Naive B cell (primary cell): ENCODE results near the gene CACNG1. TPM values are rescaled to one million over a fixed set of nuclear protein-coding genes. Genes with fewer than 3 reads are reported as not detected.
A peak's percentile ranks its signal among the peaks of the same experiment; 100 is the strongest.

Source experiments
- ATAC-seq, 2 donors: fragments of 150-1000 bp; cut with Tn5 transposase; 2 replicates each; pipeline ENCODE4 v1.10.0; 2021; ENCODE audit warnings: low read depth in 2 of 2, mild to moderate bottlenecking in 2 of 2, moderate library complexity in 2 of 2
- DNase-seq: peaks from one replicate; pipeline ENCODE4 v3.0.0; 2022
- H3K27ac Mint-ChIP-seq, 6 donors: one replicate each; pipeline ENCODE4 v1.8.0; 2020 to 2022; ENCODE audit warnings: mild to moderate bottlenecking in 6 of 6, mixed read lengths in 6 of 6, moderate library complexity in 5 of 6, inconsistent platforms in 2 of 6
- H3K27me3 Mint-ChIP-seq, 3 donors: one replicate each; pipeline ENCODE4 v1.8.0; 2021 to 2022; ENCODE audit warnings: mixed read lengths in 3 of 3, mild to moderate bottlenecking in 1 of 3
- H3K36me3 Mint-ChIP-seq, 2 donors: one replicate each; pipeline ENCODE4 v1.8.0; 2020 to 2022; ENCODE audit warnings: mixed read lengths in 2 of 2, inconsistent platforms in 1 of 2, mild to moderate bottlenecking in 1 of 2
- H3K4me1 Mint-ChIP-seq, 3 donors: one replicate each; pipeline ENCODE4 v1.8.0; 2020 to 2022; ENCODE audit warnings: mixed read lengths in 3 of 3, inconsistent platforms in 1 of 3, mild to moderate bottlenecking in 1 of 3, moderate library complexity in 1 of 3
- H3K4me3 Mint-ChIP-seq, 8 donors: one replicate each; pipeline ENCODE4 v1.8.0; 2020 to 2022; ENCODE audit warnings: mild to moderate bottlenecking in 8 of 8, mixed read lengths in 8 of 8, moderate library complexity in 8 of 8, inconsistent platforms in 2 of 8
- H3K9me3 Mint-ChIP-seq, 7 donors: one replicate each; pipeline ENCODE4 v1.8.0; 2020 to 2022; ENCODE audit warnings: mixed read lengths in 7 of 7, mild to moderate bottlenecking in 5 of 7, inconsistent platforms in 2 of 7, moderate library complexity in 1 of 7
- polyA plus RNA-seq, 6 donors: library from polyadenylated mRNA; unstranded; fragments of 300-500 nt; fragmentation: Illumina TruSeq; gene quantifications; one replicate each; pipeline ENCODE4 v1.2.3, GENCODE V29; 2021; ENCODE audit warnings: low read depth in 6 of 6

Gene CACNG1
- polyA plus RNA-seq, 6 donors from 2014 or later, result not detected

DNA sequence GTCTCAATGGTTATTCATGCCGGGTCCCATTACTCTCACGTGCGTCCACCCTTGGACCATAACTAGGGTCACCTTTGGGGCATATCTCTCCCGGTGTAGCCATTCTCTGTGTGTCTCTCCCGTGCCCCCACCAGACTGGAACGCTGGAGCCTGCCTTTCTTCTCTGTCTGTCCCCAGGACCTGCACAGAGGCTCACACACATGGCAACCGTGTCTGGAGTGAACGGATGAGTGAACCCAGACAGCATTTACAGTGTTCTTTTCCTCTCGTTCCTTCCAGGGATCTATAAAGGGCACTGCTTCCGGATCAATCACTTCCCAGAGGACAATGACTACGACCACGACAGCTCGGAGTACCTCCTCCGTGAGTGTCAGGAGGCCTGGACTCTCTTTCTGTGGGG lies 26.4 kb upstream of the CACNG1 start:
- no peak for ATAC-seq
- Mint-ChIP-seq H3K4me3 (no peak overlapping the region), H3K27ac (no peak overlapping the region), H3K36me3 (no peaks in the 10 kb centered on the region), H3K9me3 (peaks cover 0 to 5% (median 0%) of the 10 kb centered on the region in 7 donors), H3K4me1 (no peaks in the 10 kb centered on the region), H3K27me3 (peaks cover 0 to 11% (median 7%) of the 10 kb centered on the region in 3 donors)
- no peak for DNase-seq

DNA sequence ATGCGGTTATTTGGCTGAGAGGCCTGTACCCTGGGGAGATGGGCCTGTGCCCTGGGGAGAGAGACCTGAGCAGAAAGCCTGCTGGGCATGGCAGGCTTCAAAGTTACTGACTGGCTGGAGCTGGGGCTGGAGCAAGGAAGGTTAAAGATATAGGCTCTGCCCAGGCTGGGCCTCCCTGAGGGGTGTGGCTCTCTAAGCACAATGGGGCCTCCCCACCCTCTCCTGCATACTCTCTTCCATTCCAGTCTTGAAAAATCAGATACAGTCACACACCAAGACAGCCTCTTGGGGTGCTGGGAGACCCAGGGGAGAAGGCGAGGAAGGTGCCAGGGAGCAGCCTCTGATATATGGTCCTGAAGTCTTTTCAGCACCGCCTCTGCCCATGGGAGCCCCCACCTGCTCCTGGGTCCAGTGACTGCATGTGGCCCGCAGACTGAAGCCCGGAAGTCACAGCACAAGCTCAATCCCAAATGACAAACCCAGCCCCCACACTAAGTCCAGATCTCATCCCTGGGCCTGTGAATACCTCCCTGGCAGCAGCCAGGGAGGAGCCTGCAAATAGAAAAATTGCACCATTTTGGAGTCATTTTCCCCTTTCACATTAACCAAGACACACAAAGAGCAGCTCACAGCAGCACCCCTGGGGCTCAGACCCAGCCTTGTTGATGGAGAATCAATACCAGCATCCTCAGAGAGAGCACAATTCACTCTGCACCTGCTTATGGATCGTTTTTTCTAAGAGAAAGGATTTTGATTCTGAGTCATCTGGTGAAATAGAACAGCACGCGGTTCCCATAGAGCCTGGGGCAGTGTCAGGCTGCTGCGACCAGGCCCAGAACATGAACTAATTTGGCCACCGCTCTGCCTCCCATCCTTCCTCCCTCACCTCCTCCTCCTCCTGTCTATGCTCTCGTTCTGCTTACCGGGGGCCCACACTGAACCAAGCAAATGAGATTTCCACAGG lies 25.6 kb upstream of the CACNG1 start:
- Mint-ChIP-seq H3K27me3 (peaks cover 0 to 11% (median 7%) of the 10 kb centered on the region in 3 donors), H3K4me1 (no peaks in the 10 kb centered on the region), H3K4me3 (no peak overlapping the region), H3K27ac (no peak overlapping the region), H3K9me3 (peaks cover 0 to 5% (median 0%) of the 10 kb centered on the region in 7 donors), H3K36me3 (no peaks in the 10 kb centered on the region)
- DNase-seq (no peak), ATAC-seq (no peak)

DNA sequence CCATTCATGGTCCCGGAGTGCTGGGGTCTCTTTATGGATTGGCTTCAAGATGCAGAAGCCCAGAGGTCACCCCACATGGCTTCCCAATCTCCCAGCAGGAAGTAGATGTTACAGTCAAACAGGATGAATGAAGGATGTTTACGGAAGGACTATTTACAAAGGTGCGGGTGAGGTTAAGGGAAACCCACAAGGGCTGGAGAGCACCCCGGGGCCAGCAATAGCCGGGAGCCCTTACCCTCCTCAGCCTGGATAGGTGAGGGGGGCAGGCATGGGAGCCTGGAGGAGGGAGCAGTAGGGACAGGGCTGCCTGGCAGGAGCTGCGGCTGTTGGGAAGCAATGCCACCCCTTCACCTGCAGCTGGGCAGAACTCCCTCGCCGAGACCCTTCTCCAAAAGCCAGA lies 24.5 kb upstream of the CACNG1 start:
- Mint-ChIP-seq H3K9me3 (peaks cover 0 to 2% (median 0%) of the 10 kb centered on the region in 7 donors), H3K27me3 (peaks cover 0 to 10% (median 7%) of the 10 kb centered on the region in 3 donors), H3K4me3 (no peak overlapping the region), H3K27ac (no peak overlapping the region), H3K4me1 (no peaks in the 10 kb centered on the region), H3K36me3 (no peaks in the 10 kb centered on the region)
- DNase-seq (no peak), ATAC-seq (no peak)

DNA sequence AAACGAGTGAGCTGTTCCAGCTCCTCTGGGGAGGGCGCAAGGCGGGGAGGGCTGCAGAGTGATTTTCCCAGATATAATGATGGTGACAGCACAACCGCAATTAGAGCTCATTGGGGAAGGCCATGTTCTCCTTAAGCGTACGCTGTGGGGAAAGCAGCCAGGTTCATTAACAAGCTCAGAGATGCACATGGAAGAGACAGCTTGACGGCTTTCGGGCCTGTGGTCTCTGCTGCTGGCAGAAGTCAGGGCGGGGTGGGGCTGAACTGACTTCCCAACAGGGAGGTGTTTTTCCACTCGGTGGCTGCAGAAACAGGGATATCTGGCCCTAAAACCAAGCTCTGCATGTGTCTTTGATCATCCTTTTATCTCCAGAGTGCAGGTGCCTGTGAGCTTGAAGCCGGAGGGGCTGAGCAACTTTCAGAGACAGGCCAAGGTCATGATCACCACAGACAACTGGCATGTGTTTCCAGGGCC lies 24.0 kb upstream of the CACNG1 start:
- H3K36me3 Mint-ChIP-seq, result no peaks in the 10 kb centered on the region
- ATAC-seq (no peak), DNase-seq (no peak)
- no peaks in the 10 kb centered on the region for H3K4me1 Mint-ChIP-seq
- H3K4me3 Mint-ChIP-seq, result no peak overlapping the region
- H3K27me3 Mint-ChIP-seq, result peaks cover 0 to 5% (median 2%) of the 10 kb centered on the region in 3 donors
- H3K27ac Mint-ChIP-seq, result no peak overlapping the region
- peaks cover 0 to 2% (median 0%) of the 10 kb centered on the region in 7 donors for H3K9me3 Mint-ChIP-seq

DNA sequence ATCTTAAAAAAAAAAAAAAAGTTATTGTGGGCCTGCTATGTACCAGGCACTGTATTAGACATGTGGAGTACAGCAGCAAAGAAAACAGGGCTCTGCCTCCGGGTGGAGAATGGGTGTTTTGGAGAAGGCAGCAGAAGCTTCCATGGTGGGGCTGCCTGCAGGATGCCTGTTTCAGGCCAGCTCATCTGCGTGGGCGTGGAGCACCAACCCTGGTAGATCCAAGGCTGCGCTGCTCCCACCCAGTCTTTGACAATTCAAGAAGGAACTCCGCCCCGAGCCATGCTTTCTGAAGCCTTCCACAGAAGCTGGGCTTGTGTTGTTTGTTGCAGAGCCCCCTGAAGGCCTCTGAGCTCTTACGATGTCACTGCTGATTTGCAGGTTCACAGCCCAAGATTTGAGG lies 23.2 kb upstream of the CACNG1 start:
- no peaks in the 10 kb centered on the region for H3K4me1 Mint-ChIP-seq
- ATAC-seq (no peak), DNase-seq (no peak)
- no peak overlapping the region for H3K4me3 Mint-ChIP-seq
- H3K27me3 Mint-ChIP-seq, result peaks cover 0 to 5% (median 0%) of the 10 kb centered on the region in 3 donors
- H3K9me3 Mint-ChIP-seq, result peaks cover 0 to 2% (median 0%) of the 10 kb centered on the region in 7 donors
- H3K27ac Mint-ChIP-seq, result no peak overlapping the region
- no peaks in the 10 kb centered on the region for H3K36me3 Mint-ChIP-seq

DNA sequence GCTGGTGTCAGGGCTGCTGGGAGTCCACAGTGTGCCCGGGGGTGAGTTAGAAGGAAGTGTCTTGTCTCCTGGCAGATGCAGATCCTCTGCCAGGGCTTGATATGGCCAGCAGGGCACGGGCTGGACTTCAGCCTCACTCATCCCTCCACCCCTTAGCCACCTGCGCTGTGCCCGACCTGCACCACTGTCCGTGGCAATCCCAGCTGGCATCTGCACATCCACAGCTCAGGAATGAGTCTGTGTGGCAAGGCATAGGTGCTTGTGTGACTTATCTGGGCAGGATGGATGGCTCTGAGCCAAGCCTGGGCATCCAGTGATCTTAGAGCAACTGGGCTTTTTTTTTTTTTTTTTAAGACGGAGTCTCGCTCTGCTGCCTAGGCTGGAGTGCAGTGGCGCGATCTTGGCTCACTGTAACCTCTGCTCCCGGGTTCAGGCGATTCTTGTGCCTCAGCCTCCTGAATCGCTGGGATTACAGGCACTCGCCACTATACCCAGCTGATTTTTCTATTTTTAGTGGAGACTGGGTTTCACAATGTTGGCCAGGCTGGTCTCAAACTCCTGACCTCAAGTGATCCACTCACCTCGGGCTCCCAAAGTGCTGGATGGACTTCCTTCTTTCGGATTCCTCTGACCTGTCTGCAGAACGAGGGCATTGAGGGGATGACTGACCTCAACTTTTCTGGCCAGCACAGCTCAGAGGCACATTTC lies 22.5 kb upstream of the CACNG1 start:
- Mint-ChIP-seq H3K27me3 (peaks cover 0 to 5% (median 0%) of the 10 kb centered on the region in 3 donors), H3K4me3 (no peak overlapping the region), H3K36me3 (no peaks in the 10 kb centered on the region), H3K9me3 (peaks cover 0 to 2% (median 0%) of the 10 kb centered on the region in 7 donors), H3K4me1 (no peaks in the 10 kb centered on the region), H3K27ac (no peak overlapping the region)
- DNase-seq, result no peak
- ATAC-seq, result no peak

DNA sequence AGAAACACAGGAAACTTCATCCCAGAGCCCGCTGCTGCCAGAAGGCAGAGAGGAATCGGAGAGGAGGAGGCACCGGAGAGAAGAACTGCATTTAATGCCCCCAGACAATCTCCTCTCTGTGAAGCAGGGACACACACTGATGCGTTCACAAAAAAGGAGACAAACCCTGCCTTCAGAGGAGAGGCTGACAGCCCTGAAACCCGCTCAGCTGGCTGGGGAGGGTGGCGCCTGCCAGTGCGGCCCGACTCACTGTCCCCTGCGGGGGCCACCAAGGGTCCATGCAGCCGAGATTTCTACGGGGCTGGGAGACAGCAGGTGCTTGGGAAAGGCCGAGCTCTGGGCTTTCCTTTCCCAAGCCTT lies 21.9 kb upstream of the CACNG1 start:
- no peak for DNase-seq
- Mint-ChIP-seq H3K36me3 (no peaks in the 10 kb centered on the region), H3K27ac (no peak overlapping the region), H3K4me3 (no peak overlapping the region), H3K9me3 (peaks cover 0 to 2% (median 0%) of the 10 kb centered on the region in 7 donors), H3K27me3 (peaks cover 0 to 5% (median 0%) of the 10 kb centered on the region in 3 donors), H3K4me1 (no peaks in the 10 kb centered on the region)
- ATAC-seq, result no peak

DNA sequence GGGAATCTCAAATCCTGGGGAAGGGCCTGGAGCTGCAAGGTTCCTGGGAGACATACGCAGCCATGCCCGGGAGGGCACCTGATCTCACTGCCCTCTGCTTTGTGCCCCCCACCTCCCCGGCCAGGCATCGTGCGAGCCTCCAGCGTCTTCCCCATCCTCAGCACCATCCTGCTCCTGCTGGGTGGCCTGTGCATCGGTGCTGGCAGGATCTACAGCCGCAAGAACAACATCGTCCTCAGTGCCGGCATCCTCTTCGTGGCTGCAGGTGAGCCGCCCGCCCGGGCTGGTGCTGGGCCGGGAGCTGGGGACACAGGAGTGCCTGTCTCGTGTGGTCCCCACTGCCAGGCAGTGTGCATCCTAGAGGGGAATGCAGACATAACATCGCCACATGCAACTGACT lies 19.6 kb upstream of the CACNG1 start:
- no peak for DNase-seq
- H3K4me3 Mint-ChIP-seq, result no peak overlapping the region
- H3K36me3 Mint-ChIP-seq, result no peaks in the 10 kb centered on the region
- no peak for ATAC-seq
- peak overlapping the region in 1 of 6 donors; percentile 38 for H3K27ac Mint-ChIP-seq
- H3K27me3 Mint-ChIP-seq, result no peaks in the 10 kb centered on the region
- H3K9me3 Mint-ChIP-seq, result no peaks in the 10 kb centered on the region
- no peaks in the 10 kb centered on the region for H3K4me1 Mint-ChIP-seq

DNA sequence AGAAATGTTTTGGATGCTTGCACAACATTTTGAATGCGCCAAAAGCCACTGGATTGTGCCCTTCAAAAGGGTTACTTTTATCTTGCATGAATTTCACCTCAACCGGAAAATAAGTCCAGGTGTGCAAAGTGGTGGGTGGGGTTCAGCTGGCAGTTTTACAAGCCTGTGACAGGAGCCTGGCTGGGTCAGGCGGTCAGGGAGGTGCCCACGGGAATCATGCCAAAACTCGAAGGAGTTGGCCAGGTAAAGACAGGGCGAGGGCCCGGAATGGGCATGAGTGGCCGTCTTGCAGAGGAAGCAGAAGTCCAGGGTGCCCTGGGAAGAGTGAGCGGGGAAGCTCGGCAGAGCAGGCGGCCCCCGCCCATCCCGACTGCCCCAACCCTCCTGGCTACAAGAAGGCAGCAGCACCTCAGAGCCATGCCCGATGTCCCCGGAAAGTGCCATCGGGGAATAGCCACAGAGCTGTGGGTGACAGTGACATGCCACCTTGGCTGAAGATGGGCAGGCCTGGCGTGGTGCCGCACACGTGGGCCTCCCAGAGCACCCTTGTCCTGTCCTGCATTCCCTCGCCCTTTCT lies 19.1 kb upstream of the CACNG1 start:
- DNase-seq (no peak), ATAC-seq (no peak)
- Mint-ChIP-seq H3K36me3 (no peaks in the 10 kb centered on the region), H3K4me1 (no peaks in the 10 kb centered on the region), H3K27ac (no peak overlapping the region), H3K27me3 (no peaks in the 10 kb centered on the region), H3K9me3 (no peaks in the 10 kb centered on the region), H3K4me3 (no peak overlapping the region)

DNA sequence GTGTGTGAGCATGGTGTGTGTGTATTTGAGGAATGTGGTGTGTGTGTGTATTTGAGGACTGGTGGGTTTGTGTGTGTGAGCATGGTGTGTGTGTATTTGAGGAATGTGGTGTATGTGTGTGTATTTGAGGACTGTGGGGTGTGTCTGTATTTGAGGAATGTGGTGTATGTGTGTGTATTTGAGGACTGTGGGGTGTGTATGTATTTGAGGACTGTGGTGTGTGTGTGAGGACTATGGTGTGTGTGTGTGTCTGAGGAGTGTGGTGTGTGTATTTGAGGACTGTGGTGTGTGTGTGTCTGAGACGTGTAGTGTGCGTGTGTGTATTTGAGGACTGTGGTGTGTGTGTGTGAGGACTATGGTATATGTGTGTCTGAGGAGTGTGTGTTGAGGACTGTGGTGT lies 18.0 kb upstream of the CACNG1 start:
- ATAC-seq (no peak), DNase-seq (no peak)
- Mint-ChIP-seq H3K4me3 (no peak overlapping the region), H3K9me3 (no peaks in the 10 kb centered on the region), H3K36me3 (no peaks in the 10 kb centered on the region), H3K27me3 (no peaks in the 10 kb centered on the region), H3K4me1 (no peaks in the 10 kb centered on the region), H3K27ac (no peak overlapping the region)

DNA sequence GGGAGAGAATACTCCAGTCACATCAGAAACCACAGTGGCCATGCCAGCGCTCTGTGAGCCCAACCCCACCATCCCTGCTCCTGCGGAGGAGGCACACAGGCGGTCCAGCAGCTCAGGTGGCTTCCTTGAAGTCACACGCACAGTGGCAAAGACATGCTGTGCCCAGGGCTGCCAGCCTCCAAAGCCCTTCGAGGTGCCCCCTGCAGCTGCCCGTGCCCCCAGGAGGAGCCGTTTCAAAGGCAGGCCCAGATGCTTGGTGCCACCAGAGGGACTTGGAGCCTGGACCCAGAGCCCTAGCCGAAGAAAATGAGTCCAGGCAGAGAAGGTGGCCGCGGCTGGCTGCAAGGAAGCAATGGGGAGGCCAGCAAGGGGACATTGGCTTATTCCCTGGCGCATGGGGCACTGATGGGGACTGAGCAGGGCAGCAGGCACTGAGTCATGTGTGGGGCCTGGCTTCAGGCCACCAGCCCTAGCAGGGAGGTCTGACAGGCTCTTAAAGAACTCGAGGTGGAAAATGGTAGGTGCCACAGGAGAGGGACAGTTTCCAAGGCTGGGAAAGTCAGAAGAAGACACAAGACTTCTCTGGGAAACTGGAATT lies 17.2 kb upstream of the CACNG1 start:
- ATAC-seq, result no peak
- Mint-ChIP-seq H3K27ac (no peak overlapping the region), H3K9me3 (no peaks in the 10 kb centered on the region), H3K4me3 (no peak overlapping the region), H3K36me3 (no peaks in the 10 kb centered on the region), H3K27me3 (no peaks in the 10 kb centered on the region), H3K4me1 (no peaks in the 10 kb centered on the region)
- DNase-seq, result no peak

DNA sequence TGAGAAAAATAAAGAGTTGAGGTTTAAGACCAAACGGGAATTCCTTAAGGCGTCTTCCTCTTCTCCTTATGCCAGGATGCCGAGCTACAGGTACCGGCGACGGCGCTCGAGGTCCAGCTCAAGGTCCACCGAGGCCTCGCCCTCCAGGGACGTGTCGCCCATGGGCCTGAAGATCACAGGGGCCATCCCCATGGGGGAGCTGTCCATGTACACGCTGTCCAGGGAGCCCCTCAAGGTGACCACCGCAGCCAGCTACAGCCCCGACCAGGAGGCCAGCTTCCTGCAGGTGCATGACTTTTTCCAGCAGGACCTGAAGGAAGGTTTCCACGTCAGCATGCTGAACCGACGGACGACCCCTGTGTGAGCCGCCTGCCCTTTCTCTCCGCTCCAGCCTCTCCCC lies 13.7 kb upstream of the CACNG1 start:
- no peak for ATAC-seq
- no peak overlapping the region for H3K27ac Mint-ChIP-seq
- no peak for DNase-seq
- H3K4me3 Mint-ChIP-seq, result no peak overlapping the region
- H3K4me1 Mint-ChIP-seq, result no peaks in the 10 kb centered on the region
- no peaks in the 10 kb centered on the region for H3K36me3 Mint-ChIP-seq
- peaks cover 0 to 5% (median 0%) of the 10 kb centered on the region in 7 donors for H3K9me3 Mint-ChIP-seq
- H3K27me3 Mint-ChIP-seq, result peaks cover 0 to 2% (median 0%) of the 10 kb centered on the region in 3 donors

DNA sequence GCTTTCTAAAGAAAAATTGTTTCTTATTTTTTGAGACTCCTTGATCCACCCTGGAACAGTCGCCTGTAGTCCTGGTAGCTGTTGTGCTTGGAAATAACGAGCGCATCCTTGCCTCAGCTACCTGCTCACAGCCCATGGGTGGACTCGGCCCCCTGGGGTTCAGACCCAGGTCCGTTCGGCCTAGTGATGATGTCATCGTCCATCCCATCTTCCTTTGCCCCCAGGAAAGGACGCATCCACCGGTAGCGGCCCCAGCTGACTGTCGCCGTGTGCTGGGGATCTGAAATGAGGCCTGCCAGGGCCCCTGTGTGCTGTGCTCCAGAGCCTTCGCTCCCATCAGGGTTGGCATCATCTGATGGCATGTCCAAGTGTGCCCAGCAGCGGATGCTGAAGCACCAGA lies 12.0 kb upstream of the CACNG1 start:
- ATAC-seq (no peak), DNase-seq (no peak)
- Mint-ChIP-seq H3K9me3 (peaks cover 0 to 10% (median 0%) of the 10 kb centered on the region in 7 donors), H3K4me3 (peak overlapping the region in 1 of 8 donors; percentile 46), H3K27ac (no peak overlapping the region), H3K4me1 (no peaks in the 10 kb centered on the region), H3K27me3 (peaks cover 0 to 17% (median 2%) of the 10 kb centered on the region in 3 donors), H3K36me3 (no peaks in the 10 kb centered on the region)
